ENCODE results near the gene ZC3H12A.

ZC3H12A gene

DNA sequence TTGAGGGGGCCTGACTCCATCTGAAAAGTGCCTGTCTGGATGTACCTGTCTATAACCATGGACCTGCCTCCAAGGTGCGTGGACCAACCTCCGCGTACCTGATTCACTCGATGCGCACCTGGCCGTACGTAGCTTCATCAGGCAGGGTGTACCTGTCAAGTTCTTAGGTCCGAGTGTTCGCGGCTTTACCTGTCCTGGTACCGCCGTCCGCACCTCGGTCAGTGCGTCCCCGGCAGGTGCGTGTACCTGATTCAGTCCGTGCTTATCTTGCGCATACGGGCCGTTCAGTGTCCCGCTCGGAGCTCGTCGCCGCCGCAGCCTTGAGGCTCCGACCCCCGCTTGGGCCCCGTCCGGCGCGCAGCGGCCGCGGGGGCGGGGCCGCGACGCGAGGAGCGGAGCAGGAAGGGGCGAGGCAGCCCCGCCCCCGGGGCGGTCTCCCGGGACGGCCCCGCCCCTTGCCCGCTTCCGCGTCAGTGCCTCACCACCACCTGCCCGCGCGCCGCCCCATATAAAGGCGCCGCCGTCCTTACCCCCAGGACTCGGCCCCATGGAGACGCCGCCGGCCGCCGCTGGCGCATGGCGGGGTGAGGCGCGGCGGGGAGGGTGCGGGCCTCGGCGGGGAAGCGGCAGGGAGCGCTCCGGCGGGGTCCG is at the start of gene ZC3H12A:
Gene ZC3H12A, plus strand, starts transcription at position 535 of the 651 bp plus-strand sequence. CDS start 917 bp downstream, outside the sequence.
- peak within 1 kb of the TSS; percentile 93 for H3K4me3 ChIP-seq (ENCODE audit: low read depth, low read length)
- POLR2A ChIA-PET = interaction anchor here (0.7 to 4.4 kb wide), 5 partner anchors 8 to 41 kb away, joined by 4 to 49 read pairs (median 6); partner anchors contain the start of gene MEAF6
- TF ChIP-seq, protein P1, sequence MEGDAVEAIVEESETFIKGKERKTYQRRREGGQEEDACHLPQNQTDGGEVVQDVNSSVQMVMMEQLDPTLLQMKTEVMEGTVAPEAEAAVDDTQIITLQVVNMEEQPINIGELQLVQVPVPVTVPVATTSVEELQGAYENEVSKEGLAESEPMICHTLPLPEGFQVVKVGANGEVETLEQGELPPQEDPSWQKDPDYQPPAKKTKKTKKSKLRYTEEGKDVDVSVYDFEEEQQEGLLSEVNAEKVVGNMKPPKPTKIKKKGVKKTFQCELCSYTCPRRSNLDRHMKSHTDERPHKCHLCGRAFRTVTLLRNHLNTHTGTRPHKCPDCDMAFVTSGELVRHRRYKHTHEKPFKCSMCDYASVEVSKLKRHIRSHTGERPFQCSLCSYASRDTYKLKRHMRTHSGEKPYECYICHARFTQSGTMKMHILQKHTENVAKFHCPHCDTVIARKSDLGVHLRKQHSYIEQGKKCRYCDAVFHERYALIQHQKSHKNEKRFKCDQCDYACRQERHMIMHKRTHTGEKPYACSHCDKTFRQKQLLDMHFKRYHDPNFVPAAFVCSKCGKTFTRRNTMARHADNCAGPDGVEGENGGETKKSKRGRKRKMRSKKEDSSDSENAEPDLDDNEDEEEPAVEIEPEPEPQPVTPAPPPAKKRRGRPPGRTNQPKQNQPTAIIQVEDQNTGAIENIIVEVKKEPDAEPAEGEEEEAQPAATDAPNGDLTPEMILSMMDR (IDR thresholded peaks at IDR 0.05; ENCODE audit: insufficient read depth, low read length, missing control alignments) = no peak
- CTCF ChIA-PET = interaction anchor here (1.0 to 10.5 kb wide), 4 partner anchors 12 to 41 kb away, joined by 4 to 182 read pairs (median 33); no protein-coding TSS in a partner anchor
- no peak for DNase-seq (ENCODE audit: low read depth, low spot score)

DNA sequence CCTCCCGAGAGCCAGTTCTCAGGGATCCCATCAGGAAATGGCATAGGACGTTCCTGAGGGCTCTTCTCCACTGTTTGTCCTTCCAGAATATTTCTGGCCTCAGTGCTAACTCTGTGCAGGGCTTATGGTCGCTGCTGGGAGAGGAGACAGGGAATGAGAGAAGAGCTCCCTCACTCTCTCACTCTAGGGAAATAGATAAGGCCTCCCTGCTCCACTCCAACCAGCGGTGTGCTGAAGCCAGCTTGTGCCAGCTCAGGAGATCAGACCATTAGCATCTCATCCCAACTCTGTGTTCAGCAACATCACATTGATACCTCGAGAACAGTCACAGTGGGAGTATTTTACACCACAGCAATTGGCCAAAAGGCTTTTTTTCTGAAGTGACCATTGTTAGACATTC is 49.2 kb upstream of the ZC3H12A start:
- no peak overlapping the region for H3K4me3 ChIP-seq (ENCODE audit: low read depth, low read length)
- ChIA-PET CTCF (interaction anchor here (5.4 kb wide), 1 partner anchor 10 kb away, joined by 29 read pairs; no protein-coding TSS in a partner anchor), POLR2A (no interaction called here)
- TF ChIP-seq, protein P1 (IDR thresholded peaks at IDR 0.05; ENCODE audit: insufficient read depth, low read length, missing control alignments) = no peak
- DNase-seq (ENCODE audit: low read depth, low spot score) = no peak

DNA sequence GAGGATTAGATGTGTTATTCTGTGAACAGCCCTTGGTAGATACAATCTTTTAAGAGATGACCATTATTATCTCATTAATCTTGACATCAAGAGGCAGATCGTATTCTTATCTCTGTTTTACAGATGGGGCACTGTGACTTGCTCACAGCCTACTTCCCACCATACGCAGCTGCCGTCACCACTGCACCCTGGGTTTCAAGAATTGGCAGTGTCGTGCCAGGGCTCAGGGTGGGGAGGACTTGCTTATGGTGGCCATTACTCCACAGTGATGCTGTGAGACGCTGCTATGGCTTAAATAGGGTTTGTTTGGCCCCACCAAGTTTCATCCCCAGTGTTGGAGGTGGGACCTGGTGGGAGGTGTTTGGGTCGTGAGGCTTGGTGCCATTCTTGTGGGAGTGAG is 45.4 kb upstream of the ZC3H12A start:
- TF ChIP-seq, protein P1 (IDR thresholded peaks at IDR 0.05; ENCODE audit: insufficient read depth, low read length, missing control alignments) = no peak
- POLR2A ChIA-PET = no interaction called here
- DNase-seq (ENCODE audit: low read depth, low spot score) = no peak
- no peak overlapping the region for H3K4me3 ChIP-seq (ENCODE audit: low read depth, low read length)
- CTCF ChIA-PET = no interaction called here

DNA sequence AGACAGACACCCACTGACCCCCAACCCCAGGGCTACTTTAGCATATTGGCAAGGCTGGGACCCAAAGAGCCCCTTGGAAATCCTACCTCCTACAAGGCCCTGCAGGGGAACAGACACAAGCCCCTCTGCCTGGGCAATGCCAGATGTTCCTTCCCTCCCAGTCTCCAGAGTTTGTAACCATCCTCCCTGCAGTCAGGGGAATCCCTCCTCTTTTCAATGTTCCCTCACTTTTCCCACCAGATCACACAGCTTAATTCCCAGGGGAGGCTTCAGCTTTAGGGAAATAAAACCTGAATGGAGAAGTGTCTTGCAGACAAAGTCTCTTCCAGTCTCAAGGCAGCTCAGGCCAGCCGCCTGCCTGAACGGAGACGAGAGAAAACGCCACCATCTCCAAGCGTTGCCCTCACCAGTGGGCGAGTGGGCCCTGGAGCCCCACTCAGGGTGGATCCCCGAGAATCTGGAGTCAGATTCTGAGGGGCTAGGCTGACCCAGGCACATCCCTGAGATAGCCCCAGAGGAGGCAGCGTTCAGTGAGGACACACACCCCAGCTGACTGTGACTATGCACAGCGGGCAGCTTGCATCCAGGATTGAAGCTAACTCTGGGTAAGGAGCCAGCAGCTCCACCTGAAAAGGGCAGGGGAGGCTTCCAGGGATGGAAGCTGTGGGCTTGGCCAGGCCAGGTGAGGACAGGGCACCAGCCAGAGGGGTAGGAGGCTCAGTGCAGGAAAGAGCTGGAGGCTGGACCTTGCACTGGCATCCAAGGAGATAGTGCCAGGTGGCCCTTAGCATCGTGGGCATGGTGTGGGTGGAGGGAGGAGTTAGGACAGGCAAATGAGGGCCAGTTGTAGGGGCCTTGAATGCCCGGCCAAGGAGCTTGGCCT is 44.0 kb upstream of the ZC3H12A start:
- ChIA-PET POLR2A (no interaction called here), CTCF (interaction anchor here (1.2 to 1.5 kb wide), 2 partner anchors 878 to 914 kb away, joined by 3 to 5 read pairs; no protein-coding TSS in a partner anchor)
- TF ChIP-seq, protein P1 (IDR thresholded peaks at IDR 0.05; ENCODE audit: insufficient read depth, low read length, missing control alignments) = no peak
- H3K4me3 ChIP-seq (ENCODE audit: low read depth, low read length) = no peak overlapping the region
- DNase-seq (ENCODE audit: low read depth, low spot score) = no peak

DNA sequence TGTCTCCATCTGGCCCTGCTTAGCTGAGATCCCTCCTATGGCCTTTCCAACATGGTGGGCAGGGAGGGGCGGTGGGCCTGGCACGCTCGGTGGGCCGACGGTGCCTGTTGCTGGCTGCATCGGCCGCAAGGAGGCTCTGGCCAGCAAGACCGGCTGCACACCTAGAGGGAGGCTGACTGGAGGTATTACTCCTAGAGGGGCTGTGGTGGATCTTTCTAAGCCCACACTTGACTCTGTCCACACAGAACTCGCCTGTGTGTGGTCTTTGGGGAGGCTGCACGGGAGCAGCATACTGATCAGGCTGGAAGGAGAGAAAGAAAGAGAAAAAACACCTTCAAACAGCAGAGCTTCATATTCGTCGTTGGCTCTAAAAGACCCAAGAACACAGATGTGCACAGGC is 41.7 kb upstream of the ZC3H12A start:
- no peak for DNase-seq (ENCODE audit: low read depth, low spot score)
- TF ChIP-seq, protein P1 (IDR thresholded peaks at IDR 0.05; ENCODE audit: insufficient read depth, low read length, missing control alignments) = no peak
- CTCF ChIA-PET = interaction anchor here (1.0 to 1.5 kb wide), 2 partner anchors 856 to 916 kb away, joined by 4 to 7 read pairs; no protein-coding TSS in a partner anchor
- no peak overlapping the region for H3K4me3 ChIP-seq (ENCODE audit: low read depth, low read length)
- POLR2A ChIA-PET = no interaction called here

DNA sequence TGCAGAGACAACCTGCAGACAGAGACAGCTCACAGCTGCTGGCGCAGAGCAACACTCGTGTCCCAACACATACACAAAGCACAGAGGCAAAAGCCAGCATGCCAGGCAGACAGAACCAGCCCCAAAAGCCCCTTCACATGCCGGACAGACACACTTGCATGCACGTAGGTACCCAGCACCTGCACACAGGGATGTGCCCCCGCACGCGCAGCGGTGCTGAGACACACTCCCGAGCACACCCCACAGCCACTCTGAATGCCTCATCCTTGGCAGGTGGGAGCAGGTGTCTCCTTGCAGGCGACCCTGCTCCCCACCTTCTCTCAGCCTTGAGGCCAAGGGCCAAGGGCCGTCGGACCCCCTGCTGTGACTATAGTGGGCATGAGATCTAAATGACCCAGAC is 41.2 kb upstream of the ZC3H12A start:
- H3K4me3 ChIP-seq (ENCODE audit: low read depth, low read length) = no peak overlapping the region
- TF ChIP-seq, protein P1 (IDR thresholded peaks at IDR 0.05; ENCODE audit: insufficient read depth, low read length, missing control alignments) = no peak
- no peak for DNase-seq (ENCODE audit: low read depth, low spot score)
- POLR2A ChIA-PET = no interaction called here
- CTCF ChIA-PET = interaction anchor here (0.8 to 4.3 kb wide), 4 partner anchors 109 to 916 kb away, joined by 3 to 37 read pairs (median 6); no protein-coding TSS in a partner anchor
